ENCODE data around the gene FOXJ1. TPM values are rescaled to one million over a fixed set of nuclear protein-coding genes. Genes with fewer than 3 reads are reported as not detected.

FOXJ1 gene
- total and polyA plus RNA-seq, 2 of the 13 experiments (the other 11 are each of a cell fraction or from before 2014, with no cell fraction given) = 0.98 to 1.6 TPM

DNA sequence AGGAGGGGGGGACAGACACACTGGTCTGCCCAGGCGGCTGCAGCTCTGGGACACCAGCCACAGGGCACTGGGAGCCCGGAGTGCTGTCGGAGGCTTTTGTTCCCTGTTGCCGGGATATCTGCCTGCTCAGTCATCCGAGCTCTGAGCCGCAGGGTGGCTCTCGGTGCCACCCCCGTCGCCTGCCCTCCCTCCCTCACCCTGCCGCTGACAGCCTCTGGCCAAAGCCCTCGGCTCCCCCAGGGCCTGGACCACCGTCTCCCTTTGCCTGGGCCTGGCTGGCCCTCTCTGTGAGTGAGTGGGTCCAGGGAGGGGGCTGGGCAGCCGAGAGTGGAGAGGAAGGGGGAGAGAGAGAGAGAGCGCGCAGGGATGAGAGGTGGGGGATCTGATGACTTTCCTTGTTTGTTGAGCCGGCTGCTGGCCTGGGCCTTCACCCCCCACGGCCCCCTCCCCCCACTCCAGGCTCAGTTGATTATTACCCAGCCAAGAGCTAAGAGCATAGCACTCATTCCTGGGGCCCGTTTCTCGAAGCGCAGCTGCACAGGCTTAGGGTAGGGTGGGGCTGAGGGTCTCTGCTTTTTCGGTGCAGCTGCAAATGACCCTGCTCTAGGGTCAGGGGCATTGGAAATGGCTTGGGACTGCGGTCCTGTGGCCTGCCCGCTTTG, 2.7 kb downstream of the FOXJ1 start (continued):
- TF ChIP-seq ZZZ3 (CRISPR knock-in tag; IDR thresholded peaks at IDR 0.05; ENCODE audit: borderline replicate concordance) = no peak; the same call in 1 of the 2 replicates
- TF ChIP-seq ZNF607 (CRISPR knock-in tag; IDR thresholded peaks at IDR 0.05; ENCODE audit: borderline replicate concordance) = no peak; the same call in 1 of the 2 replicates
- no peak for TF ChIP-seq SMYD3 (CRISPR knock-in tag; IDR thresholded peaks at IDR 0.05)
- peak; percentile 64 for TF ChIP-seq MTF2 (CRISPR knock-in tag; IDR thresholded peaks at IDR 0.05; ENCODE audit: borderline replicate concordance)
- peak; percentile 93 for TF ChIP-seq TARDBP (CRISPR knock-in tag; IDR thresholded peaks at IDR 0.05)
- 0 out of 2 replicates have a peak, but pooled peaks have one; percentile 70 for TF ChIP-seq ZNF709 (CRISPR knock-in tag; IDR thresholded peaks at IDR 0.05)
- peak; percentile 91 for TF ChIP-seq ZNF792 (CRISPR knock-in tag; IDR thresholded peaks at IDR 0.05)
- peak; percentile 87 for TF ChIP-seq SAP130 (CRISPR knock-in tag; IDR thresholded peaks at IDR 0.05; ENCODE audit: low read depth)
- peak; percentile 67 for TF ChIP-seq FOXA3 (CRISPR knock-in tag; IDR thresholded peaks at IDR 0.05)
- no peak for TF ChIP-seq POGZ (CRISPR knock-in tag; IDR thresholded peaks at IDR 0.05)
- TF ChIP-seq SCMH1 (CRISPR knock-in tag; IDR thresholded peaks at IDR 0.05; ENCODE audit: borderline replicate concordance) = no peak
- TF ChIP-seq, protein P1, sequence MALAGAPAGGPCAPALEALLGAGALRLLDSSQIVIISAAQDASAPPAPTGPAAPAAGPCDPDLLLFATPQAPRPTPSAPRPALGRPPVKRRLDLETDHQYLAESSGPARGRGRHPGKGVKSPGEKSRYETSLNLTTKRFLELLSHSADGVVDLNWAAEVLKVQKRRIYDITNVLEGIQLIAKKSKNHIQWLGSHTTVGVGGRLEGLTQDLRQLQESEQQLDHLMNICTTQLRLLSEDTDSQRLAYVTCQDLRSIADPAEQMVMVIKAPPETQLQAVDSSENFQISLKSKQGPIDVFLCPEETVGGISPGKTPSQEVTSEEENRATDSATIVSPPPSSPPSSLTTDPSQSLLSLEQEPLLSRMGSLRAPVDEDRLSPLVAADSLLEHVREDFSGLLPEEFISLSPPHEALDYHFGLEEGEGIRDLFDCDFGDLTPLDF (CRISPR knock-in tag; IDR thresholded peaks at IDR 0.05) = 0 out of 2 replicates have a peak, but pooled peaks have one; percentile 20
- 0 out of 2 replicates have a peak, but pooled peaks have one; percentile 25 for TF ChIP-seq ZNF24 (IDR thresholded peaks at IDR 0.05)
- TF ChIP-seq, protein P2, sequence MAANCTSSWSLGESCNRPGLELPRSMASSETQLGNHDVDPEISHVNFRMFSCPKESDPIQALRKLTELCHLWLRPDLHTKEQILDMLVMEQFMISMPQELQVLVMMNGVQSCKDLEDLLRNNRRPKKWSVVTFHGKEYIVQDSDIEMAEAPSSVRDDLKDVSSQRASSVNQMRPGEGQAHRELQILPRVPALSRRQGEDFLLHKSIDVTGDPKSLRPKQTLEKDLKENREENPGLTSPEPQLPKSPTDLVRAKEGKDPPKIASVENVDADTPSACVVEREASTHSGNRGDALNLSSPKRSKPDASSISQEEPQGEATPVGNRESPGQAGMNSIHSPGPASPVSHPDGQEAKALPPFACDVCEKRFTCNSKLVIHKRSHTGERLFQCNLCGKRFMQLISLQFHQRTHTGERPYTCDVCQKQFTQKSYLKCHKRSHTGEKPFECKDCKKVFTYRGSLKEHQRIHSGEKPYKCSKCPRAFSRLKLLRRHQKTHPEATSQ (CRISPR knock-in tag; IDR thresholded peaks at IDR 0.05; ENCODE audit: borderline replicate concordance) = peak; percentile 53; the same call in 1 of the 2 replicates
- 0 out of 2 replicates have a peak, but pooled peaks have one; percentile 23 for TF ChIP-seq ZNF567 (CRISPR knock-in tag; IDR thresholded peaks at IDR 0.05; ENCODE audit: borderline replicate concordance)
- TF ChIP-seq ZNF232 (CRISPR knock-in tag; IDR thresholded peaks at IDR 0.05; ENCODE audit: borderline replicate concordance) = peak; percentile 66; the same call in 1 of the 2 replicates
- 0 out of 2 replicates have a peak, but pooled peaks have one; percentile 1 for TF ChIP-seq ZNF136 (CRISPR knock-in tag; IDR thresholded peaks at IDR 0.05; ENCODE audit: low read depth)
- peak; percentile 82 for TF ChIP-seq TBX2 (CRISPR knock-in tag; IDR thresholded peaks at IDR 0.05; ENCODE audit: borderline replicate concordance)
- TF ChIP-seq ZNF552 (CRISPR knock-in tag; IDR thresholded peaks at IDR 0.05; ENCODE audit: borderline replicate concordance) = peak; percentile 81; the same call in 1 of the 2 replicates
- TF ChIP-seq JUND (CRISPR knock-in tag; IDR thresholded peaks at IDR 0.05) = peak; percentile 67; the same call in 1 of the 2 replicates
- TF ChIP-seq, protein P3, sequence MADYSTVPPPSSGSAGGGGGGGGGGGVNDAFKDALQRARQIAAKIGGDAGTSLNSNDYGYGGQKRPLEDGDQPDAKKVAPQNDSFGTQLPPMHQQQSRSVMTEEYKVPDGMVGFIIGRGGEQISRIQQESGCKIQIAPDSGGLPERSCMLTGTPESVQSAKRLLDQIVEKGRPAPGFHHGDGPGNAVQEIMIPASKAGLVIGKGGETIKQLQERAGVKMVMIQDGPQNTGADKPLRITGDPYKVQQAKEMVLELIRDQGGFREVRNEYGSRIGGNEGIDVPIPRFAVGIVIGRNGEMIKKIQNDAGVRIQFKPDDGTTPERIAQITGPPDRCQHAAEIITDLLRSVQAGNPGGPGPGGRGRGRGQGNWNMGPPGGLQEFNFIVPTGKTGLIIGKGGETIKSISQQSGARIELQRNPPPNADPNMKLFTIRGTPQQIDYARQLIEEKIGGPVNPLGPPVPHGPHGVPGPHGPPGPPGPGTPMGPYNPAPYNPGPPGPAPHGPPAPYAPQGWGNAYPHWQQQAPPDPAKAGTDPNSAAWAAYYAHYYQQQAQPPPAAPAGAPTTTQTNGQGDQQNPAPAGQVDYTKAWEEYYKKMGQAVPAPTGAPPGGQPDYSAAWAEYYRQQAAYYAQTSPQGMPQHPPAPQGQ (CRISPR knock-in tag; IDR thresholded peaks at IDR 0.05; ENCODE audit: borderline replicate concordance) = no peak
- TF ChIP-seq REPIN1 (CRISPR knock-in tag; IDR thresholded peaks at IDR 0.05; ENCODE audit: borderline replicate concordance, low read depth) = 0 out of 2 replicates have a peak, but pooled peaks have one; percentile 93
- TF ChIP-seq, protein P4, sequence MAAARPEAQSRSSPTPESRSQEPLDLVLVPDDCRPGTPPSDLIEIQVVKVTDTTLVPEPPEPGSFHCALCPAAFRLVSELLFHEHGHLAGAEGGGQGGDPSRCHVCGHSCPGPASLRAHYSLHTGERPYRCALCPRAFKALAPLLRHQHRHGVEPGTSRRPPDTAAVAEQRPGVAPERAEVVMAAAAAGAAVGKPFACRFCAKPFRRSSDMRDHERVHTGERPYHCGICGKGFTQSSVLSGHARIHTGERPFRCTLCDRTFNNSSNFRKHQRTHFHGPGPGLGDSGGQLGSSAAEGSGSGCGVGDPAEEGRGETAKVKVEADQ (CRISPR knock-in tag; IDR thresholded peaks at IDR 0.05; ENCODE audit: borderline replicate concordance) = peak; percentile 72
- peak; percentile 46 for TF ChIP-seq HNRNPK (IDR thresholded peaks at IDR 0.05; ENCODE audit: low read depth, low read length, poor library complexity, severe bottlenecking)
